H1 (cell line): ENCODE data around the gene VSNL1. TPM values are rescaled to one million over a fixed set of nuclear protein-coding genes. Genes with fewer than 3 reads are reported as not detected.

Experiments used
- CTCF ChIA-PET: fragments of 300-600 bp; sonication (Branson Sonifier 250); formaldehyde crosslinking; loops from one replicate; lab custom pipeline; 2021; ENCODE audit not compliant: partially characterized antibody; lab: Charles Lee
- POLR2A ChIA-PET: fragments of 300-600 bp; sonication (Branson Sonifier 250); formaldehyde crosslinking; loops from one replicate; lab custom pipeline; 2021; ENCODE audit warnings: inconsistent platforms; ENCODE audit not compliant: partially characterized antibody; lab: Charles Lee
- DNase-seq, 2 experiments: peaks; one replicate each; pipeline versions ENCODE4 v3.0.0 to v3.0.0-alpha.2; 2010 to 2022; ENCODE audit warnings: low spot score in 2 of 2, low read depth in 1 of 2, mixed read lengths in 1 of 2
- FAIRE-seq: peaks from 2 replicates; lab custom pipeline; 2011; peaks lifted over from hg19 to GRCh38; lab: Jason Lieb, UNC
- H2AFZ ChIP-seq: 2 replicates; pipeline ENCODE4 v1.8.1; 2012; ENCODE audit warnings: low read length, inconsistent platforms
- H2AK5ac ChIP-seq: 2 replicates; pipeline ENCODE4 v1.6.1; 2013; ENCODE audit warnings: low read depth, low read length
- H2BK120ac ChIP-seq: replicated peaks from 2 replicates; pipeline ENCODE3; 2013; ENCODE audit warnings: low read depth, low read length, inconsistent platforms
- H2BK12ac ChIP-seq: 2 replicates; pipeline ENCODE4 v1.6.1; 2013; ENCODE audit warnings: low read depth, low read length
- H2BK15ac ChIP-seq: 2 replicates; pipeline ENCODE4 v1.6.1; 2013; ENCODE audit warnings: low read length
- H2BK20ac ChIP-seq: 2 replicates; pipeline ENCODE4 v1.6.1; 2013; ENCODE audit warnings: low read length
- H2BK5ac ChIP-seq: 2 replicates; pipeline ENCODE4 v1.6.1; 2013; ENCODE audit warnings: low read depth, low read length
- H3K14ac ChIP-seq: 2 replicates; pipeline ENCODE4 v1.6.1; 2013; ENCODE audit warnings: inconsistent platforms; ENCODE audit not compliant: insufficient read length
- H3K18ac ChIP-seq: 2 replicates; pipeline ENCODE4 v1.6.1; 2013; ENCODE audit warnings: low read length; ENCODE audit errors: extremely low read depth
- H3K23ac ChIP-seq: 2 replicates; pipeline ENCODE4 v1.6.1; 2013; ENCODE audit warnings: inconsistent platforms; ENCODE audit not compliant: insufficient read length
- H3K23me2 ChIP-seq: 2 replicates; pipeline ENCODE4 v1.6.1; 2013; ENCODE audit warnings: low read depth, low read length
- H3K27ac ChIP-seq: 2 replicates; pipeline ENCODE4 v1.6.1; 2011; ENCODE audit warnings: low read depth, low read length, inconsistent platforms
- H3K27me3 ChIP-seq, 4 experiments: replicated peaks in 1 of 4; 1 replicate in 1 of 4; 2 replicates in 3 of 4; pipeline versions ENCODE4 v1.6.1 to v1.8.1; 2011 to 2013; ENCODE audit warnings: low read length in 3 of 4, mild to moderate bottlenecking in 3 of 4, inconsistent platforms in 2 of 4, mixed read lengths in 2 of 4, moderate library complexity in 1 of 4; ENCODE audit not compliant: control insufficient read depth in 3 of 4, insufficient read depth in 3 of 4; ENCODE audit errors: extremely low read depth in 1 of 4
- H3K36me3 ChIP-seq, 4 experiments: 2 replicates each; pipeline versions ENCODE4 v1.6.1 to v1.8.1; 2011 to 2013; ENCODE audit warnings: mild to moderate bottlenecking in 4 of 4, low read length in 3 of 4, moderate library complexity in 2 of 4, control low read depth in 1 of 4, inconsistent platforms in 1 of 4; ENCODE audit not compliant: insufficient read depth in 4 of 4, control insufficient read depth in 2 of 4
- H3K4ac ChIP-seq: replicated peaks from 2 replicates; pipeline ENCODE3; 2013; ENCODE audit warnings: low read length, low read depth, mixed read lengths, inconsistent platforms; ENCODE audit not compliant: insufficient read length
- H3K4me1 ChIP-seq, 4 experiments: replicated peaks in 1 of 4; 1 replicate in 1 of 4; 2 replicates in 3 of 4; pipeline versions ENCODE4 v1.6.1 to v1.8.1; 2011 to 2013; ENCODE audit warnings: low read length in 3 of 4, inconsistent platforms in 2 of 4, mixed read lengths in 1 of 4; ENCODE audit not compliant: insufficient read depth in 4 of 4, control insufficient read depth in 3 of 4
- H3K4me2 ChIP-seq, 2 experiments: 2 replicates each; pipeline versions ENCODE4 v1.6.1 to v1.8.1; 2011 to 2013; ENCODE audit warnings: low read depth in 2 of 2, low read length in 2 of 2, control low read depth in 1 of 2, inconsistent platforms in 1 of 2, mild to moderate bottlenecking in 1 of 2; ENCODE audit not compliant: insufficient read depth in 1 of 2
- H3K4me3 ChIP-seq, 4 experiments: fragments of 200-600, 300-600 bp in 1 of 4; sonication (generic), shearing (Covaris generic), sonication (Bioruptor Twin) in 1 of 4; 2 replicates each; pipeline versions ENCODE4 v1.5.1 to v1.8.1; 2011 to 2016; ENCODE audit warnings: low read length in 4 of 4, low read depth in 3 of 4, control low read depth in 2 of 4, inconsistent platforms in 2 of 4, mild to moderate bottlenecking in 2 of 4, mixed read lengths in 1 of 4, moderate library complexity in 1 of 4; ENCODE audit not compliant: insufficient read depth in 2 of 4; ENCODE audit errors: extremely low read depth in 1 of 4
- H3K56ac ChIP-seq: replicated peaks from 2 replicates; pipeline ENCODE3; 2013; ENCODE audit warnings: low read depth, mild to moderate bottlenecking, mixed read lengths, low read length, inconsistent platforms; ENCODE audit not compliant: insufficient read length
- H3K79me1 ChIP-seq: 2 replicates; pipeline ENCODE4 v1.6.1; 2013; ENCODE audit warnings: low read depth, low read length, control low read depth
- H3K79me2 ChIP-seq, 2 experiments: 2 replicates each; pipeline versions ENCODE4 v1.6.1 to v1.8.1; 2012 to 2013; ENCODE audit warnings: low read length in 2 of 2, mild to moderate bottlenecking in 2 of 2, inconsistent platforms in 1 of 2; ENCODE audit not compliant: insufficient read depth in 2 of 2, control insufficient read depth in 1 of 2
- H3K9ac ChIP-seq, 4 experiments: replicated peaks in 1 of 4; 1 replicate in 1 of 4; 2 replicates in 3 of 4; pipeline versions ENCODE4 v1.6.1 to v1.8.1; 2011 to 2013; ENCODE audit warnings: low read depth in 3 of 4, low read length in 3 of 4, control low read depth in 2 of 4, mild to moderate bottlenecking in 2 of 4, moderate library complexity in 2 of 4, inconsistent platforms in 1 of 4; ENCODE audit errors: extremely low read depth in 1 of 4
- H3K9me3 ChIP-seq, 2 experiments: 2 replicates each; pipeline versions ENCODE4 v1.6.1 to v1.8.1; 2012 to 2013; ENCODE audit warnings: mild to moderate bottlenecking in 2 of 2, moderate library complexity in 2 of 2, control low read depth in 1 of 2, inconsistent platforms in 1 of 2, low read depth in 1 of 2, low read length in 1 of 2, mixed read lengths in 1 of 2; ENCODE audit not compliant: insufficient read depth in 2 of 2
- H4K20me1 ChIP-seq, 2 experiments: replicated peaks in 1 of 2; 2 replicates each; pipeline versions ENCODE3 to v1.8.1; 2011 to 2013; ENCODE audit warnings: inconsistent platforms in 2 of 2, low read length in 2 of 2, mild to moderate bottlenecking in 1 of 2; ENCODE audit not compliant: insufficient read depth in 2 of 2, control insufficient read depth in 1 of 2
- H4K5ac ChIP-seq: 2 replicates; pipeline ENCODE4 v1.6.1; 2013; ENCODE audit warnings: low read length, low read depth, mixed read lengths, inconsistent platforms; ENCODE audit not compliant: insufficient read length
- H4K8ac ChIP-seq: 2 replicates; pipeline ENCODE4 v1.8.0; 2013; ENCODE audit warnings: mild to moderate bottlenecking, moderate library complexity, low read length, inconsistent platforms; ENCODE audit not compliant: insufficient read depth; ENCODE audit errors: extremely low read depth
- H4K91ac ChIP-seq: replicated peaks from 2 replicates; pipeline ENCODE3; 2013; ENCODE audit warnings: low read length, mixed read lengths, inconsistent platforms; ENCODE audit not compliant: insufficient read length
- CBX5 ChIP-seq: fragments of 300-800, 300-1000 bp; sonication (generic); IDR thresholded peaks from 2 replicates; pipeline ENCODE4 v1.7.1; 2016; ENCODE audit warnings: antibody characterized with exemption, low read length, low read depth
- CEBPB ChIP-seq: IDR thresholded peaks from 2 replicates; pipeline ENCODE4 v1.6.1; 2012; ENCODE audit warnings: low read depth, low read length
- E2F6 ChIP-seq: IDR thresholded peaks from 2 replicates; pipeline ENCODE4 v1.6.1; 2012; ENCODE audit warnings: inconsistent platforms
- JUN ChIP-seq: IDR thresholded peaks from 2 replicates; pipeline ENCODE4 v1.6.1; 2011; ENCODE audit warnings: low read depth, mild to moderate bottlenecking, improper control_type of control experiment, low read length
- KDM5A ChIP-seq: fragments of 200-600 bp; IDR thresholded peaks from 2 replicates; pipeline ENCODE4 v1.7.1; 2012; ENCODE audit warnings: mild to moderate bottlenecking, low read length, inconsistent platforms, mixed read lengths
- NANOG ChIP-seq: IDR thresholded peaks from 2 replicates; pipeline ENCODE4 v1.6.1; 2011; ENCODE audit warnings: low read length, low read depth, mild to moderate bottlenecking, inconsistent platforms; ENCODE audit not compliant: insufficient read depth, poor library complexity, severe bottlenecking
- NRF1 ChIP-seq: IDR thresholded peaks from 2 replicates; pipeline ENCODE4 v1.6.1; 2011; ENCODE audit warnings: mild to moderate bottlenecking, low read depth, low read length, improper control_type of control experiment
- SAP30 ChIP-seq: fragments of 300-600 bp; sonication (generic); IDR thresholded peaks from 2 replicates; pipeline ENCODE4 v1.7.1; 2012; ENCODE audit warnings: low read length, moderate library complexity, mild to moderate bottlenecking, inconsistent platforms; ENCODE audit not compliant: insufficient read depth, insufficient replicate concordance
- SIRT6 ChIP-seq: IDR thresholded peaks from one replicate; pipeline ENCODE4 v1.7.1; 2012; ENCODE audit warnings: low read length, inconsistent platforms
- SIX5 ChIP-seq: IDR thresholded peaks from 2 replicates; pipeline ENCODE4 v1.6.1; 2011; ENCODE audit warnings: mild to moderate bottlenecking, low read depth, low read length
- SP2 ChIP-seq: IDR thresholded peaks from 2 replicates; pipeline ENCODE4 v1.6.1; 2012; ENCODE audit warnings: mild to moderate bottlenecking, low read length, inconsistent platforms
- TBP ChIP-seq: IDR thresholded peaks from 2 replicates; pipeline ENCODE4 v1.6.1; 2011; ENCODE audit warnings: low read depth, low read length, improper control_type of control experiment
- TCF12 ChIP-seq: IDR thresholded peaks from 2 replicates; pipeline ENCODE4 v1.6.1; 2011; ENCODE audit warnings: low read depth, mild to moderate bottlenecking, low read length
- TEAD4 ChIP-seq: IDR thresholded peaks from 2 replicates; pipeline ENCODE4 v1.6.1; 2012; ENCODE audit warnings: low read depth, low read length, inconsistent platforms, mixed read lengths
- ZNF274 ChIP-seq: IDR thresholded peaks from 2 replicates; pipeline ENCODE4 v1.7.0; 2012; ENCODE audit warnings: low read length, borderline replicate concordance; ENCODE audit errors: extremely low read depth
- WGBS, 2 experiments: shearing (Covaris generic) in 1 of 2; methylation state at CpG; one replicate each; pipeline versions ENCODE4 v1.1.6 to v1.1.7; 2013 to 2015; ENCODE audit warnings: low lambda C conversion rate in 2 of 2, mixed read lengths in 2 of 2, inconsistent platforms in 1 of 2, low coverage in 1 of 2, missing lambda C conversion rate in 1 of 2; ENCODE audit not compliant: insufficient replicate concordance in 2 of 2, insufficient coverage in 1 of 2, insufficient read length in 1 of 2; ENCODE audit errors: extremely low coverage in 1 of 2, missing lambda C conversion rate in 1 of 2; 5-methylcytosine and 5-hydroxymethylcytosine counted together
- polyA plus RNA-seq, 7 experiments: library from polyadenylated mRNA; depleted of rRNA in 3 of 7; stranded (reverse) in 5 of 7; unstranded in 2 of 7; fragments of >200 nt in 5 of 7; fragments of 200-250 nt in 2 of 7; gene quantifications; 1 replicate in 5 of 7; 2 replicates in 1 of 7; 4 replicates in 1 of 7; pipeline versions ENCODE4 v1.2.1 to v1.2.3, GENCODE V29; 2011 to 2013; ENCODE audit warnings: missing spikeins in 2 of 7, mixed read lengths in 2 of 7
- total RNA-seq: library from RNA; stranded (reverse); fragmentation: NEBNext Ultra II Directional; extraction: Animal tissue kit (Norgen Biotek cat#: 25700); gene quantifications from 2 replicates; pipeline ENCODE4 v1.2.1, GENCODE V29; 2021

Gene VSNL1
- total and polyA plus RNA-seq, 2 of the 8 experiments (the other 6 are each of a cell fraction or from before 2014, with no cell fraction given): 49.4 to 108 TPM

GRCh38 chr2:17683981-17684380 is 143.5 kb downstream of the VSNL1 start:
- H3K23ac ChIP-seq: no peak overlapping the region
- no peak overlapping the region for H2BK20ac ChIP-seq
- no peak overlapping the region for H3K27ac ChIP-seq
- no peaks in the 10 kb centered on the region for H3K23me2 ChIP-seq
- no peak overlapping the region for H2BK15ac ChIP-seq
- FAIRE-seq: no peak
- H3K4ac ChIP-seq: no peak overlapping the region
- H3K9me3 ChIP-seq: no peaks in the 10 kb centered on the region
- WGBS, 2 experiments: 91% methylated on average over 2 of the region's 2 CpGs; no CpG with 5 or more reads in 1 of the 2 experiments
- H3K4me2 ChIP-seq: no peak overlapping the region
- DNase-seq: no peak
- H3K4me3 ChIP-seq: no peak overlapping the region
- ChIA-PET CTCF (interaction anchor here (1.2 to 2.4 kb wide), 2 partner anchors 12 to 36 kb away, joined by 3 to 12 read pairs; no protein-coding TSS in a partner anchor), POLR2A (no interaction called here)
- no peak overlapping the region for H3K14ac ChIP-seq
- no peak overlapping the region for H2BK5ac ChIP-seq
- H2AK5ac ChIP-seq: no peak overlapping the region
- H2AFZ ChIP-seq: no peak overlapping the region
- no peak overlapping the region for H3K18ac ChIP-seq
- H3K79me2 ChIP-seq: no peaks in the 10 kb centered on the region
- H4K8ac ChIP-seq: no peak overlapping the region
- H4K5ac ChIP-seq: no peak overlapping the region
- no peak overlapping the region for H2BK120ac ChIP-seq
- H3K4me1 ChIP-seq: no peaks in the 10 kb centered on the region
- peaks cover 0 to 2% of the 10 kb centered on the region in 2 experiments for H4K20me1 ChIP-seq
- no peak overlapping the region for H3K56ac ChIP-seq
- H3K27me3 ChIP-seq: no peaks in the 10 kb centered on the region
- H4K91ac ChIP-seq: no peak overlapping the region
- no peak overlapping the region for H2BK12ac ChIP-seq
- no peaks in the 10 kb centered on the region for H3K79me1 ChIP-seq
- H3K36me3 ChIP-seq: peaks cover 0 to 56% (median 20%) of the 10 kb centered on the region in 4 experiments; a peak in 7 of 8 replicates
- no peak overlapping the region for H3K9ac ChIP-seq
- TF ChIP-seq CEBPB: no peak
- TF ChIP-seq CBX5: no peak
- no peak for TF ChIP-seq SP2
- no peak for TF ChIP-seq E2F6
- no peak for TF ChIP-seq TCF12
- no peak for TF ChIP-seq TBP
- TF ChIP-seq NRF1: no peak
- no peak for TF ChIP-seq TEAD4
- TF ChIP-seq ZNF274: no peak
- TF ChIP-seq NANOG: no peak
- no peak for TF ChIP-seq SAP30
- TF ChIP-seq SIX5: no peak
- TF ChIP-seq JUN: no peak
- TF ChIP-seq SIRT6: no peak
- no peak for TF ChIP-seq KDM5A
